Endothelial cell of umbilical vein (primary cell): ENCODE results near the gene LCN12. TPM values are rescaled to one million over a fixed set of nuclear protein-coding genes. Genes with fewer than 3 reads are reported as not detected.

Source experiments
- BruUV-seq: library from RNA; stranded (reverse); fragments of 400-500 nt; replicated peaks from 2 replicates; lab custom pipeline; 2021; lab: Mats Ljungman, UMichigan
- CTCF ChIA-PET: fragments of 300-600, 350-600 bp; sonication (Branson Sonifier 250); formaldehyde crosslinking; loops from one replicate; lab custom pipeline; 2021; ENCODE audit warnings: antibody characterized with exemption, inconsistent platforms; lab: Charles Lee
- POLR2A ChIA-PET: fragments of 300-600, 350-600 bp; sonication (Branson Sonifier 250); formaldehyde crosslinking; loops from one replicate; lab custom pipeline; 2021; ENCODE audit warnings: antibody characterized with exemption, inconsistent platforms; lab: Charles Lee
- DNase-seq: peaks from one replicate; pipeline ENCODE4 v3.0.0-alpha.2; 2011; ENCODE audit warnings: low read depth, low spot score
- FAIRE-seq: peaks from 2 replicates; lab custom pipeline; 2011; peaks lifted over from hg19 to GRCh38; lab: Jason Lieb, UNC
- H2AFZ ChIP-seq: 2 replicates; pipeline ENCODE4 v1.6.0; 2012; ENCODE audit warnings: low read depth, low read length, control low read depth, inconsistent platforms
- H3K27ac ChIP-seq: 2 replicates; pipeline ENCODE4 v1.5.1; 2011; ENCODE audit warnings: low read depth, mild to moderate bottlenecking, control low read depth, low read length, moderate library complexity; ENCODE audit not compliant: insufficient read depth
- H3K27me3 ChIP-seq, 2 experiments: 2 replicates each; pipeline versions ENCODE4 v1.6.0 to v1.6.1; 2011; ENCODE audit warnings: low read length in 2 of 2, mixed read lengths in 1 of 2; ENCODE audit not compliant: control insufficient read depth in 2 of 2, insufficient read depth in 2 of 2
- H3K36me3 ChIP-seq, 2 experiments: 2 replicates in 1 of 2; 3 replicates in 1 of 2; pipeline ENCODE4 v1.5.1; 2011; ENCODE audit warnings: low read length in 2 of 2, mild to moderate bottlenecking in 1 of 2, moderate library complexity in 1 of 2; ENCODE audit not compliant: control insufficient read depth in 2 of 2, insufficient read depth in 2 of 2; ENCODE audit errors: extremely low read depth in 1 of 2
- H3K4me1 ChIP-seq: 3 replicates; pipeline ENCODE4 v1.5.1; 2011; ENCODE audit warnings: mild to moderate bottlenecking, low read length; ENCODE audit not compliant: control insufficient read depth, insufficient read depth; ENCODE audit errors: extremely low read depth
- H3K4me2 ChIP-seq: 2 replicates; pipeline ENCODE4 v1.6.1; 2011; ENCODE audit warnings: low read length, control low read depth, mixed read lengths; ENCODE audit not compliant: insufficient read depth
- H3K4me3 ChIP-seq, 3 experiments: fragments of 200-600 bp in 1 of 3; sonication (generic), shearing (Covaris generic) in 1 of 3; replicated peaks in 1 of 3; 2 replicates each; pipeline ENCODE4 v1.5.1; 2011 to 2016; ENCODE audit warnings: control low read depth in 3 of 3, low read length in 3 of 3, mild to moderate bottlenecking in 2 of 3, inconsistent platforms in 1 of 3, low read depth in 1 of 3, moderate library complexity in 1 of 3; ENCODE audit not compliant: insufficient read depth in 1 of 3
- H3K79me2 ChIP-seq: 2 replicates; pipeline ENCODE4 v1.6.0; 2012; ENCODE audit warnings: low read length, inconsistent platforms; ENCODE audit not compliant: control insufficient read depth, insufficient read depth
- H3K9ac ChIP-seq: replicated peaks from 2 replicates; pipeline ENCODE3; 2011; ENCODE audit warnings: low read length, control low read depth; ENCODE audit not compliant: insufficient read depth; ENCODE audit errors: extremely low read depth
- H3K9me1 ChIP-seq: replicated peaks from 3 replicates; pipeline ENCODE4 v1.6.0; 2011; ENCODE audit warnings: mild to moderate bottlenecking, low read length; ENCODE audit not compliant: control insufficient read depth, insufficient read depth; ENCODE audit errors: extremely low read depth
- H3K9me3 ChIP-seq: replicated peaks from 2 replicates; pipeline ENCODE4 v1.5.1; 2012; ENCODE audit warnings: low read length, inconsistent platforms; ENCODE audit not compliant: control insufficient read depth, insufficient read depth
- H4K20me1 ChIP-seq: replicated peaks from 2 replicates; pipeline ENCODE3; 2011; ENCODE audit warnings: mild to moderate bottlenecking, low read length; ENCODE audit not compliant: control insufficient read depth, insufficient read depth; ENCODE audit errors: extremely low read depth
- CTCF ChIP-seq, 2 donors: IDR thresholded peaks; 1 replicate in 1 of 2; 2 replicates in 1 of 2; pipeline ENCODE4 v1.5.1; 2011; ENCODE audit warnings: low read length in 2 of 2, mild to moderate bottlenecking in 2 of 2, moderate library complexity in 2 of 2, control low read depth in 1 of 2, inconsistent platforms in 1 of 2, low read depth in 1 of 2; ENCODE audit not compliant: insufficient read depth in 1 of 2; ENCODE audit errors: extremely low read depth in 1 of 2
- EZH2 ChIP-seq: IDR thresholded peaks from 2 replicates; pipeline ENCODE4 v1.6.1; 2012; ENCODE audit warnings: borderline replicate concordance, low read depth, mild to moderate bottlenecking, moderate library complexity, low read length, inconsistent platforms; ENCODE audit not compliant: severe bottlenecking
- FOS ChIP-seq: IDR thresholded peaks from 2 replicates; pipeline ENCODE4 v1.6.1; 2011; ENCODE audit warnings: mild to moderate bottlenecking, low read length, moderate library complexity, borderline replicate concordance; ENCODE audit not compliant: insufficient read depth
- GATA2 ChIP-seq: IDR thresholded peaks from 2 replicates; pipeline ENCODE4 v1.7.0; 2011; ENCODE audit warnings: low read depth, mild to moderate bottlenecking, moderate library complexity, mixed read lengths, low read length; ENCODE audit not compliant: insufficient read length, insufficient read depth
- JUN ChIP-seq: IDR thresholded peaks from 2 replicates; pipeline ENCODE4 v1.6.1; 2011; ENCODE audit warnings: borderline replicate concordance, low read depth; ENCODE audit not compliant: insufficient read length, insufficient read depth
- MAX ChIP-seq: IDR thresholded peaks from 2 replicates; pipeline ENCODE4 v1.6.1; 2011; ENCODE audit not compliant: insufficient read depth, insufficient read length
- MYC ChIP-seq: IDR thresholded peaks from one replicate; pipeline ENCODE4 v1.6.1; 2011; ENCODE audit warnings: mild to moderate bottlenecking, low read depth, low read length
- POLR2A ChIP-seq: IDR thresholded peaks from 2 replicates; pipeline ENCODE4 v1.6.1; 2012; ENCODE audit warnings: low read depth, mild to moderate bottlenecking, control low read depth, low read length
- POLR2AphosphoS5 ChIP-seq: IDR thresholded peaks from 2 replicates; pipeline ENCODE4 v1.6.1; 2012; ENCODE audit warnings: low read depth, mild to moderate bottlenecking, control low read depth, low read length, moderate library complexity; ENCODE audit not compliant: insufficient read depth
- dilution Hi-C: fragments of 300-500 bp; cut with MboI; formaldehyde crosslinking; loops from one replicate; pipeline ENCODE4 v1.15.0; 2019; ENCODE audit warnings: low sequenced_read_pairs; ENCODE audit not compliant: extremely low pct_ligation_motif_present
- intact Hi-C: fragments of 100-400 bp; cut with micrococcal nuclease; formaldehyde crosslinking; loops from one replicate; pipeline ENCODE4 v1.10.0; 2022
- polyA plus RNA-seq, 4 experiments: library from polyadenylated mRNA; depleted of rRNA in 3 of 4; stranded (reverse) in 3 of 4; unstranded in 1 of 4; fragments of >200 nt; gene quantifications; 2 replicates each; pipeline versions ENCODE4 v1.2.1 to v1.2.3, GENCODE V29; 2011 to 2012; ENCODE audit warnings: missing spikeins in 1 of 4
- total RNA-seq: library from RNA; stranded (reverse); gene quantifications from 2 replicates; pipeline ENCODE4 v1.2.3, GENCODE V29; 2021

The LCN12 gene
- total and polyA plus RNA-seq, 2 donors (not counting 3 experiments of a cell fraction or from before 2014, with no cell fraction given), result 0.35 to 0.52 TPM

GRCh38 chr9:136994180-136994887, 42.3 kb downstream of the LCN12 start:
- Histone ChIP-seq H3K9me3 (no peaks in the 10 kb centered on the region), H4K20me1 (no peaks in the 10 kb centered on the region), H3K36me3 (no peaks in the 10 kb centered on the region), H3K4me3 (no peak overlapping the region), H3K4me2 (no peak overlapping the region), H3K4me1 (peaks cover 32% of the 10 kb centered on the region), H3K79me2 (peaks cover 9% of the 10 kb centered on the region), H3K9ac (no peak overlapping the region), H3K27me3 (no peaks in the 10 kb centered on the region), H2AFZ (no peak overlapping the region), H3K27ac (no peak overlapping the region), H3K9me1 (no peaks in the 10 kb centered on the region)
- no peak for TF ChIP-seq GATA2
- no peak for TF ChIP-seq JUN
- no peak for TF ChIP-seq FOS
- no peak for TF ChIP-seq CTCF (IDR thresholded peaks at IDR 0.05; ENCODE audit: extremely low read depth in 1 of 2, insufficient read depth in 1 of 2, low read depth in 1 of 2, low read length in 2 of 2)
- TF ChIP-seq MAX, result no peak
- no peak for TF ChIP-seq EZH2
- no peak for TF ChIP-seq POLR2A
- no peak for TF ChIP-seq POLR2AphosphoS5
- TF ChIP-seq MYC, result no peak
- no TSS peak for BruUV-seq
- DNase-seq (no peak), FAIRE-seq (no peak)
- dilution Hi-C loops (no loop called here), intact Hi-C loops (loop anchor here (5.0 kb wide), 1 partner anchor 47 kb away; the partner anchor contains the start of gene C8G)
- CTCF ChIA-PET, result interaction anchor here (0.6 to 1.4 kb wide), 3 partner anchors 16 to 46 kb away, joined by 3 to 6 read pairs (median 4); no protein-coding TSS in a partner anchor
- POLR2A ChIA-PET, result no interaction called here
